HPDE6-E6E7 (cell line): Measurements from ENCODE around the gene CLDN14.
"Not testable (repeated sequence)": the region's sequence is repeated elsewhere in the genome, so short reads cannot be mapped to it uniquely, and the experiment has no call there.

Experiments
- DNase-seq: peaks from one replicate; pipeline ENCODE4 v3.0.0; 2011; ENCODE audit warnings: missing footprints; ENCODE audit errors: extremely low spot score

The CLDN14 gene

GRCh38 chr21:36501589-36501892 is 21.6 kb upstream of the CLDN14 start:
- no peak for DNase-seq

- peak; percentile 25 for DNase-seq
These were observed 19.9 kb upstream of the CLDN14 start for GRCh38 chr21:36499578-36500471.

GRCh38 chr21:36494557-36494956 is 14.6 kb upstream of the CLDN14 start:
- DNase-seq: no peak

- no peak for DNase-seq
These were observed 11.4 kb upstream of the CLDN14 start for GRCh38 chr21:36491209-36491910.

GRCh38 chr21:36489776-36490165 is 9.8 kb upstream of the CLDN14 start:
- no peak for DNase-seq

GRCh38 chr21:36489103-36489775 is 9.3 kb upstream of the CLDN14 start:
- no peak for DNase-seq

- DNase-seq: peak; percentile 32
These were observed 7.9 kb upstream of the CLDN14 start for GRCh38 chr21:36487641-36488307.

- DNase-seq: no peak
These were observed 6.3 kb upstream of the CLDN14 start for GRCh38 chr21:36486246-36486645.

- DNase-seq: no peak
These were observed 5.6 kb upstream of the CLDN14 start for GRCh38 chr21:36485476-36485875.

GRCh38 chr21:36483095-36483494 is 3.2 kb upstream of the CLDN14 start:
- no peak for DNase-seq

- no peak for DNase-seq
These were observed 2.8 kb upstream of the CLDN14 start for GRCh38 chr21:36482673-36483072.

- DNase-seq: no peak
These were observed 2.3 kb upstream of the CLDN14 start for GRCh38 chr21:36482181-36482580.

- DNase-seq: no peak
These were observed 1.7 kb upstream of the CLDN14 start for GRCh38 chr21:36481639-36482038.

GRCh38 chr21:36480618-36481017 is 696 bp upstream of the CLDN14 start:
- no peak for DNase-seq

- no peak for DNase-seq
These were observed 981 bp downstream of the CLDN14 start for GRCh38 chr21:36478941-36479340.

- peak; percentile 66 for DNase-seq
These were observed 1.7 kb downstream of the CLDN14 start for GRCh38 chr21:36478207-36478701.

GRCh38 chr21:36477559-36477958 is 2.4 kb downstream of the CLDN14 start:
- DNase-seq: no peak

- DNase-seq: no peak
These were observed 2.9 kb downstream of the CLDN14 start for GRCh38 chr21:36477001-36477400.

- DNase-seq: not testable (repeated sequence)
These were observed 3.4 kb downstream of the CLDN14 start for GRCh38 chr21:36476541-36476940.

- no peak for DNase-seq
These were observed 5.3 kb downstream of the CLDN14 start for GRCh38 chr21:36474591-36474990.

- no peak for DNase-seq
These were observed 6.7 kb downstream of the CLDN14 start for GRCh38 chr21:36473203-36473602.

- DNase-seq: no peak
These were observed 7.5 kb downstream of the CLDN14 start for GRCh38 chr21:36472377-36472776.
